Activated naive CD8-positive, alpha-beta T cell treated with anti-CD3 and anti-CD28 coated beads for 36 hours (primary cell): Measurements from ENCODE around the gene SCUBE2. TPM values are rescaled to one million over a fixed set of nuclear protein-coding genes. Genes with fewer than 3 reads are reported as not detected.

Source experiments
- DNase-seq: peaks from one replicate; pipeline ENCODE4 v3.0.0; 2021
- H3K27ac Mint-ChIP-seq: one replicate; pipeline ENCODE4 v1.8.0; 2022; ENCODE audit warnings: mild to moderate bottlenecking, moderate library complexity, mixed read lengths
- H3K27me3 Mint-ChIP-seq: one replicate; pipeline ENCODE4 v1.8.0; 2022; ENCODE audit warnings: mild to moderate bottlenecking, mixed read lengths
- H3K36me3 Mint-ChIP-seq: one replicate; pipeline ENCODE4 v1.8.0; 2021; ENCODE audit warnings: mild to moderate bottlenecking, mixed read lengths
- H3K4me1 Mint-ChIP-seq: one replicate; pipeline ENCODE4 v1.8.0; 2021; ENCODE audit warnings: mixed read lengths
- H3K4me3 Mint-ChIP-seq: one replicate; pipeline ENCODE4 v1.8.0; 2022; ENCODE audit warnings: mild to moderate bottlenecking, moderate library complexity, mixed read lengths
- H3K9me3 Mint-ChIP-seq: one replicate; pipeline ENCODE4 v1.8.0; 2022; ENCODE audit warnings: mixed read lengths
- total RNA-seq, 2 experiments: library from RNA; stranded (reverse); gene quantifications; one replicate each; pipeline ENCODE4 v1.2.3, GENCODE V29; 2021

The SCUBE2 gene
- total RNA-seq, 2 experiments from 2014 or later: not detected

DNA sequence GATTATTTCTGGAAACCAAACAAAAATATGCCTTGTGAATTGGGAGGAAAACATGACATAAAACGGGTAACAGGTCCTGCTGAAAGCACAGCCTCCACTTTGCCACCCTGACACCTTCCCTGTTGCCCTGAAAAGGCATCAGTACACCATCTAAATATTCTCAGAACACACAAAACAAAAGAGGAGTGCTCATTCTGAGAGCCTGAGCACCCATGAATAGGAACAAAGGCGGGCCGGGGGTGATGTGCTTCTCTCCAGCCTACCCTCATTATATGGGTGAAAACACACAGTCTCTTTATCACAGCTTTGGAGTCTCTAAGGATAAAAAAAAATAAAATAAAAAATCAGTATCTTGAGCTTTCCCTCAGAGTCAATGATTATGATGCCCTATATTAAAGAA, 19.7 kb downstream of the SCUBE2 start:
- H3K4me3 Mint-ChIP-seq: no peak overlapping the region
- peaks cover 21% of the 10 kb centered on the region for H3K27me3 Mint-ChIP-seq
- no peaks in the 10 kb centered on the region for H3K36me3 Mint-ChIP-seq
- H3K4me1 Mint-ChIP-seq: no peaks in the 10 kb centered on the region
- no peak for DNase-seq
- H3K27ac Mint-ChIP-seq: no peak overlapping the region
- no peaks in the 10 kb centered on the region for H3K9me3 Mint-ChIP-seq

DNA sequence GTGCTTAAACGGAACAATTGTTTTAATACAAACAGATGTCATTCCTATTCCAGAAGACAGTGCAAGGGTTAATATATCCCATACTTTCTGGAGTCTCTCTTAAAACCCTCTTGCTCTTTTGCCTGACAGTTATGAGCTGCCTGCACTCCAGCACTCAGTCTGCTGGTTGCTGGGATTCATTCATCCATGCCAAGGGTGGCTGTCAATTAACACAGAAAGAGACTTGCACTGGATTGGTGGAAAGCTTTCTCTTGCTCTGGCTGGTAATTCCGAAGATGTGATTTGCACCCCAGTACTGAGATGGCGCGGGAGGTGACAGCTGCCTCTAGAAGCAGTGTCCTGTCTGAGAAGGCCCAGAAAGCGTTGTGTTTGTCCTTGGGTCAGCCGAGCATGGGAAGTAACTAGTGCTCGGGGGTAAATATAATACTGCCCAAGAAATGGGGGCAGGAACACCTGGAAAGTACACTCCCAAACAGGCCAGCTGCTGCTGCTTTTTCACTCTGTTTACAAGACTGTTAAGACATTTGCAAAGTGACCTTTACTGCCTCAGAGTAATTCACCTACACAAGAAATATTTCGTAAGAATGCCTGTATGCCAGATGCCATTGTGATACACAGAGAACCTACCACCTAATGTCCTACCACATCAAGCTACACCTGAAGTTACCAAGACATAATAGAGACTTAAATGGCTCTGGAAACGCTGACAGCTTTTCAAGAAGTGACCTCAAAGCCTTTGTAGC, 20.5 kb downstream of the SCUBE2 start:
- no peak for DNase-seq
- Mint-ChIP-seq H3K27me3 (peaks cover 21% of the 10 kb centered on the region), H3K4me3 (no peak overlapping the region), H3K9me3 (no peaks in the 10 kb centered on the region), H3K4me1 (no peaks in the 10 kb centered on the region), H3K36me3 (no peaks in the 10 kb centered on the region), H3K27ac (no peak overlapping the region)

DNA sequence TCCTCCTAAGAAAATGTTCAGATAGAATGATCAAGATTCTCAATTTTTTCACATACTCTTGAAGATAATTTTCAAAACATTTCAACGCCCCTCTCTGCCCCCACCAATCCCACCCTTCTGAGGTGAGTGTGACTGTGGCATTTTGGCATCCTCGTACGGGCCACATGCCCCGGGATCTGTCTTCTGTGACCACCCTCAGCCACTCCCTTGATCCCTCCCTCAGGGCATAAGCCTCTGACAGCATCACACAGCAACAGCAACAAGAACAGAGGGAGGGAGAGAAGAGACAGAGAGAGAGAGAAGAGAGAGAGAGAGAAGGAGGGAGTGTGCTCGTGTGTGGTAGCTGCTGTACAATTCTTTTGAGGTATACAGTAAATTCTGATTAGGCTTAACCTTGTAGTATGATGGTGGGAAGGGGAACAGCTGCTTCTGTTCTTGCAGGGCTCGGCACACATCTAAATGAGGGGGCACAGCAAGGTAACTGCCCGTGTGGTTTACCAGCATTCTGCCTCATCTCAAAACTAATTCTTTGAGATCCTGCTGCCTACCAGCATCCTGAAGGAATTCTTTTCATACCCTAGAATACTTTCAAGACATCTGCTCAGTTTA, 21.4 kb downstream of the SCUBE2 start:
- no peaks in the 10 kb centered on the region for H3K9me3 Mint-ChIP-seq
- no peak overlapping the region for H3K4me3 Mint-ChIP-seq
- no peaks in the 10 kb centered on the region for H3K4me1 Mint-ChIP-seq

DNA sequence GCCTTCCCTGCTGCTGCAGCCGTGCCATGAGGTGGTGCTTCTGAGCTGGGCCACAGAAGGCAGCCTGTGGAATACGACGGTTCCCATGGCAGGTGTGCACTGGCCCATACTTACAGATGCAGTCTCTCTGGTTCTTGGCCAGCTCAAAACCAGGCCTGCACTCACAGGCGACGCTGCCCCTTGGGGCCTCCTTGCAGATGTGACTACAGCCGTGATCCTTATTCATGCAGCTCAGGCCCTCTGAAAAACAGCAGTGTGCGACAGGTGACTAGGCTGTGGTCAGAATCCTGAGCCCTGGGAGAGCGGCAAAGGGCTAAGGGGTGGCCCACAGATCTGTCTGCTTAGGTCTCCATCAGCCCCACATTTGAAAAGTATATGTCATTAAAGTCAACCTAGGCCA, 22.1 kb downstream of the SCUBE2 start:
- no peak for DNase-seq
- no peak overlapping the region for H3K4me3 Mint-ChIP-seq
- H3K27me3 Mint-ChIP-seq: peaks cover 22% of the 10 kb centered on the region
- H3K9me3 Mint-ChIP-seq: no peaks in the 10 kb centered on the region
- no peaks in the 10 kb centered on the region for H3K4me1 Mint-ChIP-seq
- H3K27ac Mint-ChIP-seq: no peak overlapping the region
- H3K36me3 Mint-ChIP-seq: no peaks in the 10 kb centered on the region

More for the DNA sequence above, 21.4 kb downstream of the SCUBE2 start:
- Mint-ChIP-seq H3K27me3 (peaks cover 20% of the 10 kb centered on the region), H3K36me3 (no peaks in the 10 kb centered on the region), H3K27ac (no peak overlapping the region)
- no peak for DNase-seq

DNA sequence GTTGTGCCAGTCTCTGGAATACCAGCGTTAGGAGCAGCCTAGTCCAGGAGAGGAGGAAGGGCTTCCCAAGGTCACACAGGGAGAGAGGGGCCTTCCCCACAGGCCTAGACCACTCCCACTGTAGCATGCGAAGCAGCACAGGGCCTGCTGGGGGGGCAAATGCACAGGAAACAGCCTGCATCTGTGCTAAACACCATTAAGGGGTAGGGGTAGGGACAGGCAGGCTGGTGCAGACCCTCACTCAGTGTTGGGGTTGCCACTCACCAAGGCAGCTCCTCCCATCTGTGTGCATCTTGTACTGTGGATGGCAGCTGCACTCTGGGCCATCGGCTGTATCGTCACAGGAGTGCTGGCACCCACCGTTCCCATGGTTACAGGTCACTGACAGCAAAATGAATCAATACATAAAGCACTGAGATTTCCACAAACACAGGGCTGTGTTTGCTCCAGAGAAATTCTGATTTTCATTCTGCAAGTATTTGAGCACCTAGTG, 24.9 kb downstream of the SCUBE2 start:
- Mint-ChIP-seq H3K27me3 (peaks cover 23% of the 10 kb centered on the region), H3K36me3 (no peaks in the 10 kb centered on the region), H3K27ac (no peak overlapping the region), H3K4me3 (no peak overlapping the region), H3K9me3 (no peaks in the 10 kb centered on the region), H3K4me1 (no peaks in the 10 kb centered on the region)
- DNase-seq: no peak

DNA sequence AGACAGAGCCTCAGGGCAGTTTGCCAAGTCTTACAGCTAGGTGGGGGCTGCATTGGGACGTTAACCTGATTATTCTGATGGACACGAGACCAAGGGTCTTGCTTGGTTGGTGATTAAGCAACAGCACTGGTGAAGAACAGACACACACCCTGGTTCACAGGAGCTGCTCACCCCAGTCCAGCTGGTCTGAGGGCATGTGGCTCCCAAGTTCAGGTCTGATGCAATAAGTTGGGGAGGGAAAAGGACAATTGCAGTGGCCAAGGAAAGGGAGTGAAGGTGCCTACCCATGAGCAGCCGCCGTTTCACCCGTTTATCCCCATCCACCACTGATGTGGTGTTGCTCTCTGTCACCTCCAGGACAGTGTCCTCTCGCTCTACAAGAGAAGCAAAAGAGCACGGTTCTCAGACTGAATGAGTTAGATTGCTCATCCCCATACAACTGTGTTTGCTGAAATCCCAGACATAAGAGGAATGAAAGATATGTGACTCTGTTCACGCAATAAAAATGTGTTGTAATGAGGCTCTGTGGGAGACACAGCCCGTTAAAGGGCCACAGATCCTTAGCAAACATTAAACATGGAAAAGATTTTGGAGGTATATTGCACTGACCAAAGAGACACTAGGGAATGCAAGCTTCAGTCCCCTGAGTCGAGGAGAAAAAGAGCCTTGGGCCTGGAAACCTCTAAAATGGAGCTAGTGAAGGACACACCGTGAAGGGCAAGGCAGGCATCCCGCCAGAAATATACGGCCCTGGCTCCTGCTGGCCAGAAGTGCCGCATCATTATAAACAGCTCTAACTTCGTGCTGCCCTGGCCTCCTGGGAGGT, 25.6 kb downstream of the SCUBE2 start:
- H3K27ac Mint-ChIP-seq: no peak overlapping the region
- no peak overlapping the region for H3K4me3 Mint-ChIP-seq
- peaks cover 4% of the 10 kb centered on the region for H3K4me1 Mint-ChIP-seq
- DNase-seq: no peak
- H3K36me3 Mint-ChIP-seq: no peaks in the 10 kb centered on the region
- peaks cover 22% of the 10 kb centered on the region for H3K27me3 Mint-ChIP-seq
- H3K9me3 Mint-ChIP-seq: no peaks in the 10 kb centered on the region

DNA sequence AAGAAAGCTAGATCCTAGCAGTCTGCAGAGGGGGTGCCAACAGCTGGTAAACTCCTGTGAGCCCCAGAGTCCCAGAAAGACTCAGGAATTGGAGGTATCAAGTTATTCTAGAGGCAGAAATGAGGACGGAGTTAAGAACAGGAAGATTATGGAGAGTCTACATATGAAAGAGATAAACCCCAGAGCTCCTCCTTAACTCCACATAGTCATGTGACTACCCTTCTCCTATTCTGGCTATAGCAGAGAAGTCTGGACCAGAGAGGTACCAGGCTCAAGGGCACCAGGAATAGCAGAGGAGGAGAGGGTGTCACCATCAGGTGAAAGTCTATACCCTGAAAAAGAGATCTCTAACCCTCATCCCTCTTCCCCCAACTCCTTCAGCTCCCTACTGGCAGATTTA, 29.6 kb downstream of the SCUBE2 start:
- no peak for DNase-seq
- no peak overlapping the region for H3K4me3 Mint-ChIP-seq
- H3K4me1 Mint-ChIP-seq: peaks cover 12% of the 10 kb centered on the region
- H3K9me3 Mint-ChIP-seq: no peaks in the 10 kb centered on the region
- H3K27ac Mint-ChIP-seq: no peak overlapping the region
- H3K27me3 Mint-ChIP-seq: peaks cover 15% of the 10 kb centered on the region
- H3K36me3 Mint-ChIP-seq: no peaks in the 10 kb centered on the region

DNA sequence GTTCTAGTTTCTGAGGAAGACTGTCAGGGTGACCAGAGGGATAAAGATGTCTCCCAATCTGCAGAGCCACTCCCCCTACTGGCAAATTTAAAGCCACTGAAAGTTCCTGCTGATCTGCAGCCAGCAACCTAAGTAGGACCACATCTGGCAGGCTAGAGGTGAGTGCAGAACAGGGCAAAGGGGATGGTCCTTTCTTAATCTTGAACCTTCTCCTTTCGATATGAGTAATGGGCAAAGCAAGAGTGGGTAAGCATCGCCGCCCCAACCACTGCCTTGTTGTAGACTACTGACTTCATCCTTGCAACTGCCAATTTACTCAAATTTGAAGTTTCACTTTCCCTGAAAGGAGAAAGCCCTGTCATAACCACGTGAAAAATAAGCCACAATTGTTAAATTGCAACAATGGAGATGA, 30.7 kb downstream of the SCUBE2 start:
- Mint-ChIP-seq H3K4me1 (peaks cover 12% of the 10 kb centered on the region), H3K36me3 (no peaks in the 10 kb centered on the region), H3K27ac (peak overlapping the region; percentile 38), H3K9me3 (no peaks in the 10 kb centered on the region), H3K4me3 (no peak overlapping the region), H3K27me3 (peaks cover 15% of the 10 kb centered on the region)
- peak; percentile 66 for DNase-seq

DNA sequence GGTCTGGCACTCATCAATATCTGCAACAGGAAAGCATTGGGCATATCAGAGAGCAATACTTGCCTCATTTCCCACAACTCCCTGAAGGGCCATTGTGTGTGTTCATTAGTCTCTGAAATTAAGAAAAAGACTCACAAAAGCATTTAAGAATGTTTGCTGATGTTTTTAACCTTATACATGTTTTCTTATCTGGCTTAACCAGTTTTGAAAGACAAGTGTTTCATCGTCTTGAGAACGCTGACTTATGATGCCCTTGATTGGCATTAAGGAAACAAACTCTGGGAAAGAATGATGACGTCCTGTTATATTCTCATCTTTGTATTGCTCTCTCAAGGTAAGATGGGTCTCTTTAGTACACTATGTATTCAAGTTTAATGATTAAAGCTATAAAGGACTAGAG, 32.0 kb downstream of the SCUBE2 start:
- H3K36me3 Mint-ChIP-seq: no peaks in the 10 kb centered on the region
- H3K27ac Mint-ChIP-seq: no peak overlapping the region
- H3K4me3 Mint-ChIP-seq: no peak overlapping the region
- DNase-seq: no peak
- H3K4me1 Mint-ChIP-seq: peaks cover 12% of the 10 kb centered on the region
- peaks cover 10% of the 10 kb centered on the region for H3K27me3 Mint-ChIP-seq
- H3K9me3 Mint-ChIP-seq: no peaks in the 10 kb centered on the region

DNA sequence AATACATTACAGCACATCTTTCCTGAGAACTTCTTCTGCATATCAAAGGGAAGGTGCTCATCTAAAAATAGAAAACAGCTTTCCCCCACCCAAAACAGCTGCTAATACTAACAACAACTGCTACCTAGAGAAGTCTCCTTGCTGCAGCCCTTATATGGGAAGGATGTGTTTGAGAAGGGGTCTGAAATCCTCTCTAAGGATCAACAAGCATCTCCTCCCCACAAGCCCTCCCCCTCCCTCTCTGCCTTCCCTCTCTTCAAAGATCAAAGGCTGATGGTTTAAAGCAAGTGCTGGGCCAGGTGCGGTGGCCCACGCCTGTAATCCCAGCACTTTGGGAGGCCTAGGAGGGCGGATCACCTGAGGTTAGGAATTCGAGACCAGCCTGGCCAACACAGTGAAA, 33.5 kb downstream of the SCUBE2 start:
- peaks cover 10% of the 10 kb centered on the region for H3K27me3 Mint-ChIP-seq
- H3K36me3 Mint-ChIP-seq: no peaks in the 10 kb centered on the region
- H3K9me3 Mint-ChIP-seq: no peaks in the 10 kb centered on the region
- H3K4me3 Mint-ChIP-seq: no peak overlapping the region
- no peak overlapping the region for H3K27ac Mint-ChIP-seq
- peaks cover 12% of the 10 kb centered on the region for H3K4me1 Mint-ChIP-seq
- no peak for DNase-seq

DNA sequence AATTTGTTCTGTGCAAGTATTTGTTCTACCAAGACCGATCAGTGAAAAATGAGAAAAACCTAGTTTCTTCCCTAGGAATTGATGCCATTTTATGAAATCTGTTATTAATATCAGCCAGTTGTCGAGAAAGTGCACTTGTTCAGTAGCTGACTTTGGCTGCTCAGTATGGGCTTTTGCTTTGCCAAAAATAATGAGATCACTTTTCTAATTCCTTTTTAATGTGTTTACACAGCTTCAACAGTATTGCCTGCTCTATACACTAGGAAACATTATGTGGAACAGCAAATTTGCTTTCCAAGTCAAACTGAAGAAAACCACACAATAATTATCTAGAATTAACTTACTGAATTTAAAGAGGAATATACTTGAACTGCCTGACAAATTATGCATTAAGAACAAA, 34.4 kb downstream of the SCUBE2 start:
- DNase-seq: no peak
- Mint-ChIP-seq H3K27ac (no peak overlapping the region), H3K4me1 (peaks cover 12% of the 10 kb centered on the region), H3K4me3 (no peak overlapping the region), H3K36me3 (no peaks in the 10 kb centered on the region), H3K9me3 (no peaks in the 10 kb centered on the region), H3K27me3 (peaks cover 2% of the 10 kb centered on the region)

DNA sequence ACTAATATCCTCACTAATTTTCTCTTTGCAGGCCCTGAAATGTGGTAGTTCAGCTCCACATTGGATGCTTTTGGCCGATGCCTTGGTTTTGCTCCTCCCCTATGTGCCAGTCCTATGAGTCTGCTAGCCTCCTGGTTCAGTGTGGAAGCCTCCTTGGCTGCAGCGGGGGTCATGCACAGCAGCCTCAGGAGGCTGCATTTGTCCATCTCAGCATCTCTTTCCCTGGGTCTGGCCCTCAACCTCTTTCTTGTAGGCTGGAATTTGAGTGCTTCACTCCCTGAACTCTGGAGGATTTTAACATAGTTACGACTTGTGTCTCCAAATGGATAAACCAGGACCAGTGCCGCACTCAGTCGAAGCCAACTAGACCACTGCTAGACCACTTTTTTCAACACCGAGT, 34.9 kb downstream of the SCUBE2 start:
- Mint-ChIP-seq H3K9me3 (no peaks in the 10 kb centered on the region), H3K4me3 (no peak overlapping the region), H3K36me3 (no peaks in the 10 kb centered on the region), H3K4me1 (peaks cover 12% of the 10 kb centered on the region), H3K27ac (no peak overlapping the region), H3K27me3 (peaks cover 2% of the 10 kb centered on the region)
- no peak for DNase-seq

DNA sequence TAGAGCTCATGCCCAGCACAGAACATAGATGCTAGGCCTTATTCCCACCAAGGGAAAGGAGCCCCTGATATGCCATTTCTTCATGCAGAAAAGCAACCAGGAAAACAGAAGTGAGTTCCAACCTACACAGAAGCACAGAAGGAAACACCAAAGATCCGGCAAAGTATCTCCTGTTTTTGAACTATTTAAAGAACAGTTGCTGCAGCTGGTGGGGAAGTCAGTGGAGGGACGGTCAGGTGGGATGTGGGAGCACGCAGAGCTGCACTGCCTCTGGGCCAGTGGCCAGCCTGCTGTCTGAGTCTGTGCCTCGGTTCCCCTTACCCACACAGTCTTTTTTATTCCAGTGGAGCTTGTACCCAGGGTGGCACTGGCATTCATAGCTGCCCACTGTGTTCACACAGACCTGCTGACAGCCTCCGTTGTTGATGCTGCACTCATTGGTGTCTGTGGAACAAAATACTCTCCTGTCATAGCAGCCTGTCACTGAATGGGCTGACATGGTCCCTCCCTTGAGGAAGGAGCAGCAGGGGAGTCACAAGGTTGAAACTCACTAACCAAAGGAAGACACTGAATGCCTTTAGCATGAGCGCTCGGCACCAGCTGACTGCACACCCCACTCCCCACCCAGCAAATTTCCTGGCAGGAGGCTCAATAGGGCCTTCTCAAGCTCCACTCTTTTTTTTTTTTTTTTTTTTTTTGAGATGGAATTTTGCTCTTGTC, 37.9 kb downstream of the SCUBE2 start:
- DNase-seq: no peak
- H3K9me3 Mint-ChIP-seq: no peaks in the 10 kb centered on the region
- no peaks in the 10 kb centered on the region for H3K4me1 Mint-ChIP-seq
- no peak overlapping the region for H3K4me3 Mint-ChIP-seq
- no peak overlapping the region for H3K27ac Mint-ChIP-seq
- no peaks in the 10 kb centered on the region for H3K36me3 Mint-ChIP-seq
- no peaks in the 10 kb centered on the region for H3K27me3 Mint-ChIP-seq

DNA sequence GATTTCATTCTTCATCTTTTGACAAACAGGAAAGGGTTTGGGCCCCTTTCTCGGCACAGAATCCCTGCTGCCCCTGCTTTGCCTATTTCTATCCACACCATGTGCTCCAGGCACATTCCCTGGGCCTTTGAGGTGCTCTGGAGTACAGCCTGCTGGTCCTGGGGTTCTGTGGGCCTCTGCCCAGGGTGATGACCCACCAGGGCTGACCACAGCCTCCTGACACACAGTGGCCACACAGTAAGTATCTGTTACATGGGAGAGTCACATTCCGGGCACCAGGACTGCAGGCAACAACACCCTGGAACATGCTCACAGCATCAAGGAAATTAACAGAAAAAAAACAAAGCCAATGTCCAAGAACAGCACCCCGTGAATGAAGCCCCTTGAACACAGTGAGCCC, 39.1 kb downstream of the SCUBE2 start:
- Mint-ChIP-seq H3K4me3 (no peak overlapping the region), H3K4me1 (no peaks in the 10 kb centered on the region), H3K36me3 (no peaks in the 10 kb centered on the region), H3K27ac (no peak overlapping the region), H3K9me3 (no peaks in the 10 kb centered on the region), H3K27me3 (no peaks in the 10 kb centered on the region)
- no peak for DNase-seq

DNA sequence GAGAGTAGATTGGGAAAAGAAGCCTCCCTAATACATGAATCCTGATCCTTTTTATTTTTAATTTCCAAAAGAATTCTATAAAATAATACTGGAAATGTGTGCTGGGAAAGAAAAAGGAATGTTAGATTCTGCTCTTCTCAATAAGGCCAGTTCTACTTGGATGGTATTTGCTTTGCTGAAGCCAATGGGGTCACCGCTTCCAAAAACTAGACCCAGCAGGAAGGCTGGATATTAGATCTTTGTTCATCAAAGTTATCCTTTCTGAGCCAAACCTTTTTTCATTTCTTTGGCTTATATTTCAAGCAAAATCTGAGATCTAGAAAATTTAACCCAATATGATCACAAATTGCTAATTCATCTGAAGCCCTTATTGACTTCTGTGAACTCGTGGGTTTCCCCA, 41.4 kb downstream of the SCUBE2 start:
- Mint-ChIP-seq H3K36me3 (no peaks in the 10 kb centered on the region), H3K4me3 (no peak overlapping the region), H3K27ac (no peak overlapping the region), H3K4me1 (no peaks in the 10 kb centered on the region), H3K27me3 (no peaks in the 10 kb centered on the region), H3K9me3 (no peaks in the 10 kb centered on the region)
- DNase-seq: no peak
